ENCODE results near the gene AGTR1.

- TF ChIP-seq CTCF (IDR thresholded peaks at IDR 0.05) (no peak), POLR2AphosphoS5 (IDR thresholded peaks at IDR 0.05; ENCODE audit: insufficient read depth in 1 of 2, low read depth in 1 of 2) (no peak)
These were observed 23.2 kb downstream of the AGTR1 start for GRCh38 chr3:148720873-148721272.

Data from vagina (tissue), 2 donors.